SU-DHL-6 (cell line): ENCODE data around the gene KRT4.

ENCODE experiments used
- H2AFZ ChIP-seq: fragments of 200-600 bp; sonication (generic); 2 replicates; pipeline ENCODE4 v1.6.1; 2014; ENCODE audit warnings: low read depth, mild to moderate bottlenecking, moderate library complexity, mixed read lengths, antibody characterized with exemption, low read length; ENCODE audit not compliant: severe bottlenecking
- H3F3A ChIP-seq: fragments of 200-600 bp; shearing (Covaris generic); 2 replicates; pipeline ENCODE4 v1.6.0; 2016; ENCODE audit warnings: antibody characterized with exemption, mild to moderate bottlenecking; ENCODE audit not compliant: insufficient read depth
- H3K27ac ChIP-seq: fragments of 200-600 bp; sonication (generic); 2 replicates; pipeline ENCODE4 v1.5.1; 2016; ENCODE audit warnings: low read depth, mild to moderate bottlenecking, low read length, moderate library complexity, mixed read lengths
- H3K27me3 ChIP-seq: fragments of 200-600 bp; sonication (generic), shearing (Covaris generic); 2 replicates; pipeline ENCODE4 v1.6.0; 2014; ENCODE audit warnings: mild to moderate bottlenecking, low read length
- H3K36me3 ChIP-seq: fragments of 200-600 bp; sonication (generic); 2 replicates; pipeline ENCODE4 v1.6.1; 2014; ENCODE audit warnings: mild to moderate bottlenecking, low read length, mixed read lengths
- H3K4me2 ChIP-seq: fragments of 300-600, 200-600 bp; shearing (Covaris generic), sonication (generic); 2 replicates; pipeline ENCODE4 v1.6.0; 2014; ENCODE audit warnings: low read length, low read depth, mild to moderate bottlenecking; ENCODE audit not compliant: poor library complexity, severe bottlenecking
- H3K4me3 ChIP-seq: fragments of 200-600 bp; sonication (generic); 2 replicates; pipeline ENCODE4 v1.5.1; 2014; ENCODE audit warnings: antibody characterized with exemption, low read length, mild to moderate bottlenecking, mixed read lengths; ENCODE audit not compliant: insufficient read depth, poor library complexity, severe bottlenecking
- H3K79me2 ChIP-seq: fragments of 200-600 bp; sonication (generic); 2 replicates; pipeline ENCODE4 v1.6.1; 2014; ENCODE audit warnings: mild to moderate bottlenecking, low read length, moderate library complexity; ENCODE audit not compliant: insufficient read depth
- H3K9ac ChIP-seq: fragments of 200-600 bp; sonication (generic); 2 replicates; pipeline ENCODE4 v1.7.0; 2014; ENCODE audit warnings: mild to moderate bottlenecking, low read length
- H3K9me2 ChIP-seq: fragments of 200-600 bp; sonication (generic); replicated peaks from 2 replicates; pipeline ENCODE4 v1.6.1; 2014; ENCODE audit warnings: low read length; ENCODE audit not compliant: insufficient read depth
- H3K9me3 ChIP-seq: fragments of 200-600 bp; sonication (generic); 2 replicates; pipeline ENCODE4 v1.6.1; 2014; ENCODE audit warnings: low read length, mixed read lengths; ENCODE audit not compliant: insufficient read depth
- H4K20me1 ChIP-seq: fragments of 200-600 bp; sonication (generic); 2 replicates; pipeline ENCODE4 v1.6.1; 2014; ENCODE audit warnings: low read depth, mild to moderate bottlenecking, antibody characterized with exemption, low read length, moderate library complexity, mixed read lengths
- CTCF ChIP-seq: fragments of 200-600 bp; sonication (generic); IDR thresholded peaks from one replicate; pipeline ENCODE4 v1.5.1; 2017; ENCODE audit warnings: antibody characterized with exemption, mild to moderate bottlenecking, low read length, moderate library complexity; ENCODE audit not compliant: insufficient read depth, poor library complexity, severe bottlenecking
- EZH2phosphoT487 ChIP-seq: fragments of 200-600 bp; sonication (generic), shearing (Covaris generic); conservative IDR thresholded peaks from 2 replicates; pipeline ENCODE4 v1.6.1; 2018; ENCODE audit warnings: mild to moderate bottlenecking, antibody characterized with exemption, low read length, moderate library complexity, mixed read lengths

KRT4 gene

GRCh38 chr12:52838609-52839435, 24.9 kb upstream of the KRT4 start:
- no peaks in the 10 kb centered on the region for H4K20me1 ChIP-seq
- no peaks in the 10 kb centered on the region for H3K79me2 ChIP-seq
- H3K27me3 ChIP-seq, result no peaks in the 10 kb centered on the region
- no peak overlapping the region for H3K27ac ChIP-seq
- H3K36me3 ChIP-seq, result no peaks in the 10 kb centered on the region
- no peak overlapping the region for H3K4me2 ChIP-seq
- H2AFZ ChIP-seq, result no peak overlapping the region
- H3K9ac ChIP-seq, result no peak overlapping the region
- H3K9me3 ChIP-seq, result no peaks in the 10 kb centered on the region
- H3K9me2 ChIP-seq, result no peaks in the 10 kb centered on the region
- H3F3A ChIP-seq, result no peaks in the 10 kb centered on the region
- no peak for TF ChIP-seq EZH2phosphoT487
- TF ChIP-seq CTCF, result no peak
- H3K4me3 ChIP-seq, result no peak overlapping the region

- Histone ChIP-seq H2AFZ (no peak overlapping the region), H3F3A (no peaks in the 10 kb centered on the region), H3K9ac (no peak overlapping the region), H3K36me3 (no peaks in the 10 kb centered on the region), H3K4me2 (no peak overlapping the region), H3K79me2 (no peaks in the 10 kb centered on the region), H4K20me1 (no peaks in the 10 kb centered on the region), H3K9me3 (no peaks in the 10 kb centered on the region), H3K9me2 (no peaks in the 10 kb centered on the region), H3K27me3 (no peaks in the 10 kb centered on the region), H3K27ac (no peak overlapping the region), H3K4me3 (no peak overlapping the region)
- no peak for TF ChIP-seq EZH2phosphoT487
- TF ChIP-seq CTCF, result no peak
Observed at GRCh38 chr12:52837781-52838608, 24.1 kb upstream of the KRT4 start.

- no peak overlapping the region for H3K9ac ChIP-seq
- no peak overlapping the region for H2AFZ ChIP-seq
Observed at GRCh38 chr12:52837413-52837741, 23.5 kb upstream of the KRT4 start.

More at GRCh38 chr12:52837413-52837741, 23.5 kb upstream of the KRT4 start:
- H3K4me2 ChIP-seq, result no peak overlapping the region
- no peaks in the 10 kb centered on the region for H3F3A ChIP-seq
- H4K20me1 ChIP-seq, result no peaks in the 10 kb centered on the region
- TF ChIP-seq CTCF (no peak), EZH2phosphoT487 (no peak)
- no peaks in the 10 kb centered on the region for H3K36me3 ChIP-seq
- H3K9me2 ChIP-seq, result no peaks in the 10 kb centered on the region
- H3K27ac ChIP-seq, result no peak overlapping the region
- no peaks in the 10 kb centered on the region for H3K9me3 ChIP-seq
- no peaks in the 10 kb centered on the region for H3K79me2 ChIP-seq
- H3K27me3 ChIP-seq, result no peaks in the 10 kb centered on the region
- H3K4me3 ChIP-seq, result no peak overlapping the region
